ENCODE data around the gene FLAD1. TPM values are rescaled to one million over a fixed set of nuclear protein-coding genes. Genes with fewer than 3 reads are reported as not detected.

Gene FLAD1
- total RNA-seq, 3 donors from 2014 or later (not counting 1 experiment from before 2014, with no cell fraction given) = 32.1 to 47.6 (median 38.7) TPM

- Mint-ChIP-seq H3K27me3 (ENCODE audit: low read depth in 2 of 2) (no peaks in the 10 kb centered on the region), H3K36me3 (no peaks in the 10 kb centered on the region), H3K4me1 (peaks cover 20 to 50% of the 10 kb centered on the region in 2 donors), H3K4me3 (no peak overlapping the region), H3K27ac (peak overlapping the region in 1 of 2 donors; percentile 22), H3K9me3 (no peaks in the 10 kb centered on the region)
- Histone ChIP-seq H3K4me3 (ENCODE audit: low read length) (no peak overlapping the region), H3K27ac (ENCODE audit: low read length) (peak overlapping the region; percentile 69), H3K27me3 (ENCODE audit: control insufficient read depth, insufficient read depth, low read length) (no peaks in the 10 kb centered on the region), H3K4me1 (ENCODE audit: control insufficient read depth, insufficient read depth, low read length) (peaks cover 60% of the 10 kb centered on the region), H3K9me3 (ENCODE audit: control insufficient read depth, insufficient read depth, low read length) (no peaks in the 10 kb centered on the region), H3K36me3 (ENCODE audit: control insufficient read depth, insufficient read depth, low read length) (peaks cover 20% of the 10 kb centered on the region)
- peak in 1 of 2 donors; percentile 33 for DNase-seq
- no peak for ATAC-seq
- 92% methylated on average over 5 of the region's 5 CpGs for WGBS (ENCODE audit: insufficient coverage)
- TF ChIP-seq CTCF (IDR thresholded peaks at IDR 0.05) = no peak
- intact Hi-C loops (cut with micrococcal nuclease) = no loop called here
These were observed 41.7 kb upstream of the FLAD1 start for GRCh38 chr1:154941333-154942013.

GRCh38 chr1:154943649-154944400, 39.3 kb upstream of the FLAD1 start:
- Mint-ChIP-seq H3K36me3 (no peaks in the 10 kb centered on the region), H3K9me3 (no peaks in the 10 kb centered on the region), H3K4me3 (no peak overlapping the region), H3K27ac (peak overlapping the region; percentile 22 to 73), H3K27me3 (ENCODE audit: low read depth in 2 of 2) (no peaks in the 10 kb centered on the region), H3K4me1 (peaks cover 4 to 32% of the 10 kb centered on the region in 2 donors)
- no peak overlapping the region for H3K4me3 ChIP-seq (ENCODE audit: low read length)
- no peaks in the 10 kb centered on the region for H3K9me3 ChIP-seq (ENCODE audit: control insufficient read depth, insufficient read depth, low read length)
- peaks cover 49% of the 10 kb centered on the region for H3K4me1 ChIP-seq (ENCODE audit: control insufficient read depth, insufficient read depth, low read length)
- DNase-seq (peak in 1 of 2 donors; percentile 75), ATAC-seq (peak in 2 of 3 donors; percentile 33 to 39)
- 33% methylated on average over 6 of the region's 6 CpGs for WGBS (ENCODE audit: insufficient coverage)
- H3K36me3 ChIP-seq (ENCODE audit: control insufficient read depth, insufficient read depth, low read length) = peaks cover 38% of the 10 kb centered on the region
- no peaks in the 10 kb centered on the region for H3K27me3 ChIP-seq (ENCODE audit: control insufficient read depth, insufficient read depth, low read length)
- intact Hi-C loops (cut with micrococcal nuclease) = no loop called here
- H3K27ac ChIP-seq (ENCODE audit: low read length) = peak overlapping the region; percentile 11
- TF ChIP-seq CTCF (IDR thresholded peaks at IDR 0.05) = peak; percentile 46

- Mint-ChIP-seq H3K27me3 (ENCODE audit: low read depth in 2 of 2) (no peaks in the 10 kb centered on the region), H3K36me3 (no peaks in the 10 kb centered on the region), H3K4me1 (peaks cover 4 to 28% of the 10 kb centered on the region in 2 donors), H3K27ac (peak overlapping the region in 1 of 2 donors; percentile 73), H3K4me3 (no peak overlapping the region), H3K9me3 (no peaks in the 10 kb centered on the region)
- Histone ChIP-seq H3K27me3 (ENCODE audit: control insufficient read depth, insufficient read depth, low read length) (no peaks in the 10 kb centered on the region), H3K4me3 (ENCODE audit: low read length) (no peak overlapping the region), H3K4me1 (ENCODE audit: control insufficient read depth, insufficient read depth, low read length) (peaks cover 49% of the 10 kb centered on the region), H3K36me3 (ENCODE audit: control insufficient read depth, insufficient read depth, low read length) (peaks cover 39% of the 10 kb centered on the region), H3K9me3 (ENCODE audit: control insufficient read depth, insufficient read depth, low read length) (no peaks in the 10 kb centered on the region), H3K27ac (ENCODE audit: low read length) (no peak overlapping the region)
- TF ChIP-seq CTCF (IDR thresholded peaks at IDR 0.05) = no peak
- intact Hi-C loops (cut with micrococcal nuclease) = no loop called here
- ATAC-seq = no peak
- WGBS (ENCODE audit: insufficient coverage) = 65% methylated on average over 9 of the region's 9 CpGs
- DNase-seq = no peak
These were observed 38.6 kb upstream of the FLAD1 start for GRCh38 chr1:154944401-154945159.
